Measurements from ENCODE around the gene ADAP1. TPM values are rescaled to one million over a fixed set of nuclear protein-coding genes. Genes with fewer than 3 reads are reported as not detected.

Gene ADAP1
- polyA plus RNA-seq, 3 donors: 49.1 to 117 (median 72.2) TPM

- Mint-ChIP-seq H3K27ac (peak overlapping the region in 1 of 7 donors; percentile 15), H3K4me3 (no peak overlapping the region), H3K4me1 (peaks cover 7% of the 10 kb centered on the region), H3K9me3 (peaks cover 0 to 1% (median 0%) of the 10 kb centered on the region in 7 donors), H3K27me3 (ENCODE audit: low read depth in 3 of 3) (peaks cover 5 to 14% (median 6%) of the 10 kb centered on the region in 3 donors), H3K36me3 (peaks cover 7 to 21% of the 10 kb centered on the region in 2 donors)
- Histone ChIP-seq H3K9ac (ENCODE audit: insufficient read depth, low read length, poor library complexity, severe bottlenecking) (no peak overlapping the region), H4K20me1 (ENCODE audit: insufficient read depth, low read length) (no peaks in the 10 kb centered on the region), H3K4me3 (replicated peaks in 1 of 3; ENCODE audit: low read depth in 2 of 3, low read length in 3 of 3) (no peak overlapping the region), H3K4me1 (ENCODE audit: control insufficient read depth in 1 of 2, insufficient read depth in 2 of 2, low read length in 2 of 2) (peaks cover 5 to 7% of the 10 kb centered on the region in 2 donors), H2AFZ (ENCODE audit: insufficient read depth, low read depth, low read length, poor library complexity, severe bottlenecking) (no peak overlapping the region), H3K4me2 (replicated peaks; ENCODE audit: extremely low read depth, low read length, poor library complexity, severe bottlenecking) (no peak overlapping the region), H3K36me3 (replicated peaks in 1 of 2; ENCODE audit: control insufficient read depth in 1 of 2, insufficient read depth in 2 of 2, low read length in 2 of 2) (peaks cover 3 to 8% of the 10 kb centered on the region in 2 donors), H3K9me3 (replicated peaks in 1 of 2; ENCODE audit: control insufficient read depth in 1 of 2, insufficient read depth in 1 of 2, low read length in 2 of 2) (no peaks in the 10 kb centered on the region), H3K79me2 (ENCODE audit: insufficient read depth, low read length) (no peaks in the 10 kb centered on the region), H3K27ac (ENCODE audit: low read depth in 1 of 2, low read length in 2 of 2) (no peak overlapping the region), H3K27me3 (ENCODE audit: control insufficient read depth in 2 of 2, insufficient read depth in 2 of 2, low read length in 2 of 2) (no peaks in the 10 kb centered on the region)
- TF ChIP-seq, protein P1, sequence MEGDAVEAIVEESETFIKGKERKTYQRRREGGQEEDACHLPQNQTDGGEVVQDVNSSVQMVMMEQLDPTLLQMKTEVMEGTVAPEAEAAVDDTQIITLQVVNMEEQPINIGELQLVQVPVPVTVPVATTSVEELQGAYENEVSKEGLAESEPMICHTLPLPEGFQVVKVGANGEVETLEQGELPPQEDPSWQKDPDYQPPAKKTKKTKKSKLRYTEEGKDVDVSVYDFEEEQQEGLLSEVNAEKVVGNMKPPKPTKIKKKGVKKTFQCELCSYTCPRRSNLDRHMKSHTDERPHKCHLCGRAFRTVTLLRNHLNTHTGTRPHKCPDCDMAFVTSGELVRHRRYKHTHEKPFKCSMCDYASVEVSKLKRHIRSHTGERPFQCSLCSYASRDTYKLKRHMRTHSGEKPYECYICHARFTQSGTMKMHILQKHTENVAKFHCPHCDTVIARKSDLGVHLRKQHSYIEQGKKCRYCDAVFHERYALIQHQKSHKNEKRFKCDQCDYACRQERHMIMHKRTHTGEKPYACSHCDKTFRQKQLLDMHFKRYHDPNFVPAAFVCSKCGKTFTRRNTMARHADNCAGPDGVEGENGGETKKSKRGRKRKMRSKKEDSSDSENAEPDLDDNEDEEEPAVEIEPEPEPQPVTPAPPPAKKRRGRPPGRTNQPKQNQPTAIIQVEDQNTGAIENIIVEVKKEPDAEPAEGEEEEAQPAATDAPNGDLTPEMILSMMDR (IDR thresholded peaks at IDR 0.05): no peak
- no peak for DNase-seq
- intact Hi-C loops (cut with micrococcal nuclease): loop anchor here (1.0 to 5.0 kb wide), 2 partner anchors 71 to 183 kb away; no protein-coding TSS in a partner anchor
- 90% methylated on average over 27 of the region's 28 CpGs for WGBS (ENCODE audit: insufficient coverage)
Observed at GRCh38 chr7:994592-995308, 40.3 kb upstream of the ADAP1 start.

- no peaks in the 10 kb centered on the region for H3K79me2 ChIP-seq (ENCODE audit: insufficient read depth, low read length)
- peaks cover 0 to 8% of the 10 kb centered on the region in 2 donors for H3K27me3 ChIP-seq (ENCODE audit: control insufficient read depth in 2 of 2, insufficient read depth in 2 of 2, low read length in 2 of 2)
- no peak overlapping the region for H3K4me2 ChIP-seq (replicated peaks; ENCODE audit: extremely low read depth, low read length, poor library complexity, severe bottlenecking)
- intact Hi-C loops (cut with micrococcal nuclease): loop anchor here in 1 of 2 donors (1.0 to 5.0 kb wide), 2 partner anchors 72 to 184 kb away; no protein-coding TSS in a partner anchor
- peaks cover 0 to 3% of the 10 kb centered on the region in 2 donors for H3K36me3 ChIP-seq (replicated peaks in 1 of 2; ENCODE audit: control insufficient read depth in 1 of 2, insufficient read depth in 2 of 2, low read length in 2 of 2)
- H3K4me3 Mint-ChIP-seq: no peak overlapping the region
- H3K36me3 Mint-ChIP-seq: peaks cover 7 to 12% of the 10 kb centered on the region in 2 donors
- peak; percentile 91 to 95 (median 92) for DNase-seq
- no peak overlapping the region for H3K27ac ChIP-seq (ENCODE audit: low read depth in 1 of 2, low read length in 2 of 2)
- H3K4me1 Mint-ChIP-seq: peaks cover 7% of the 10 kb centered on the region
- no peaks in the 10 kb centered on the region for H4K20me1 ChIP-seq (ENCODE audit: insufficient read depth, low read length)
- H3K9me3 ChIP-seq (replicated peaks in 1 of 2; ENCODE audit: control insufficient read depth in 1 of 2, insufficient read depth in 1 of 2, low read length in 2 of 2): no peaks in the 10 kb centered on the region
- peaks cover 5 to 10% of the 10 kb centered on the region in 2 donors for H3K4me1 ChIP-seq (ENCODE audit: control insufficient read depth in 1 of 2, insufficient read depth in 2 of 2, low read length in 2 of 2)
- no peak overlapping the region for H3K4me3 ChIP-seq (replicated peaks in 1 of 3; ENCODE audit: low read depth in 2 of 3, low read length in 3 of 3)
- no peak overlapping the region for H2AFZ ChIP-seq (ENCODE audit: insufficient read depth, low read depth, low read length, poor library complexity, severe bottlenecking)
- H3K9me3 Mint-ChIP-seq: peaks cover 0 to 2% (median 0%) of the 10 kb centered on the region in 7 donors
- TF ChIP-seq, protein P1 (IDR thresholded peaks at IDR 0.05): peak; percentile 99
- WGBS (ENCODE audit: insufficient coverage): 7% methylated on average over 26 of the region's 34 CpGs
- H3K27ac Mint-ChIP-seq: no peak overlapping the region
- peaks cover 7 to 30% (median 10%) of the 10 kb centered on the region in 3 donors for H3K27me3 Mint-ChIP-seq (ENCODE audit: low read depth in 3 of 3)
- H3K9ac ChIP-seq (ENCODE audit: insufficient read depth, low read length, poor library complexity, severe bottlenecking): no peak overlapping the region
Observed at GRCh38 chr7:992709-993607, 38.5 kb upstream of the ADAP1 start.
